WTC11 (cell line): ENCODE results near the gene C1QTNF8. TPM values are rescaled to one million over a fixed set of nuclear protein-coding genes. Genes with fewer than 3 reads are reported as not detected.

Experiments
- ATAC-seq: fragments of 200-7000 bp; cut with Tn5 transposase; 2 replicates; pipeline ENCODE4 v1.10.0; 2021; ENCODE audit warnings: mild to moderate bottlenecking, moderate library complexity
- CTCF ChIA-PET: fragments of 300-600 bp; sonication (Branson Sonifier 250); formaldehyde crosslinking; loops from one replicate; lab custom pipeline; 2021; ENCODE audit warnings: antibody characterized with exemption; lab: Charles Lee
- POLR2A ChIA-PET: fragments of 350-600 bp; sonication (Branson Sonifier 250); formaldehyde crosslinking; loops from one replicate; lab custom pipeline; 2021; ENCODE audit warnings: antibody characterized with exemption; lab: Charles Lee
- DNase-seq: peaks from one replicate; pipeline ENCODE4 v3.0.0; 2021; ENCODE audit warnings: low spot score
- H3K27ac Mint-ChIP-seq: 2 replicates; pipeline ENCODE4 v1.8.0; 2021; ENCODE audit warnings: mixed read lengths
- H3K27me3 Mint-ChIP-seq: 2 replicates; pipeline ENCODE4 v1.8.0; 2021; ENCODE audit warnings: low read depth, mild to moderate bottlenecking, moderate library complexity, mixed read lengths
- H3K36me3 Mint-ChIP-seq: 2 replicates; pipeline ENCODE4 v1.8.0; 2021; ENCODE audit warnings: mixed read lengths
- H3K4me1 Mint-ChIP-seq: 2 replicates; pipeline ENCODE4 v1.8.0; 2022; ENCODE audit warnings: mixed read lengths
- H3K4me3 Mint-ChIP-seq: 2 replicates; pipeline ENCODE4 v1.8.0; 2021; ENCODE audit warnings: mild to moderate bottlenecking, moderate library complexity, mixed read lengths
- H3K9me3 Mint-ChIP-seq: 2 replicates; pipeline ENCODE4 v1.8.0; 2021; ENCODE audit warnings: mixed read lengths
- AFF4 ChIP-seq: sonication (generic); formaldehyde crosslinking; IDR thresholded peaks from 2 replicates; pipeline ENCODE4 v1.8.1; 2023; ENCODE audit warnings: mild to moderate bottlenecking, missing genetic modification reagents, borderline replicate concordance
- ATF1 ChIP-seq: sonication (generic); formaldehyde crosslinking; IDR thresholded peaks from 2 replicates; pipeline ENCODE4 v1.8.1; 2023; ENCODE audit warnings: mild to moderate bottlenecking, moderate library complexity, missing genetic modification reagents
- CREM ChIP-seq: sonication (generic); formaldehyde crosslinking; IDR thresholded peaks from 2 replicates; pipeline ENCODE4 v1.8.1; 2022; ENCODE audit warnings: mild to moderate bottlenecking, missing genetic modification reagents, moderate library complexity
- CTCF ChIP-seq: fragments of 200-600 bp; IDR thresholded peaks from 2 replicates; pipeline ENCODE4 v1.8.0; 2022; ENCODE audit warnings: antibody characterized with exemption
- FOXK1 ChIP-seq: sonication (generic); formaldehyde crosslinking; IDR thresholded peaks from 2 replicates; pipeline ENCODE4 v1.8.0; 2022; ENCODE audit warnings: mild to moderate bottlenecking, moderate library complexity, missing genetic modification reagents
- HMGA2 ChIP-seq: fragments of 250-450 bp; sonication (Bioruptor Pico); IDR thresholded peaks from 2 replicates; pipeline ENCODE4 v1.4.0; 2021; ENCODE audit warnings: mild to moderate bottlenecking, moderate library complexity
- JAZF1 ChIP-seq: fragments of 250-450 bp; sonication (Bioruptor Pico); IDR thresholded peaks from 2 replicates; pipeline ENCODE4 v1.9.0; 2021; ENCODE audit warnings: moderate library complexity, mild to moderate bottlenecking, inconsistent platforms
- MLX ChIP-seq: sonication (generic); formaldehyde crosslinking; IDR thresholded peaks from 2 replicates; pipeline ENCODE4 v1.8.1; 2023; ENCODE audit warnings: mild to moderate bottlenecking, missing genetic modification reagents, moderate library complexity
- NR2C2 ChIP-seq: sonication (generic); formaldehyde crosslinking; IDR thresholded peaks from 2 replicates; pipeline ENCODE4 v1.8.0; 2022; ENCODE audit warnings: mild to moderate bottlenecking, missing genetic modification reagents
- TCF7 ChIP-seq: sonication (generic); formaldehyde crosslinking; IDR thresholded peaks from 2 replicates; pipeline ENCODE4 v1.8.0; 2022; ENCODE audit warnings: mild to moderate bottlenecking, low read depth, missing genetic modification reagents, moderate library complexity
- TP53 ChIP-seq: sonication (generic); formaldehyde crosslinking; IDR thresholded peaks from 2 replicates; pipeline ENCODE4 v1.8.1; 2023; ENCODE audit warnings: mild to moderate bottlenecking, missing genetic modification reagents
- ZNF219 ChIP-seq: sonication (generic); formaldehyde crosslinking; IDR thresholded peaks from 2 replicates; pipeline ENCODE4 v1.8.0; 2023; ENCODE audit warnings: missing genetic modification reagents, mild to moderate bottlenecking, borderline replicate concordance
- ZNF425 ChIP-seq: fragments of 250-450 bp; sonication (Bioruptor Pico); conservative IDR thresholded peaks from 2 replicates; pipeline ENCODE4 v1.9.0; 2021; ENCODE audit warnings: mild to moderate bottlenecking
- total RNA-seq: library from RNA; stranded (reverse); gene quantifications from 3 replicates; pipeline ENCODE4 v1.2.3, GENCODE V29; 2021
- TF ChIP-seq, protein P1 (sequence below): sonication (generic); formaldehyde crosslinking; IDR thresholded peaks from 2 replicates; pipeline ENCODE4 v1.8.1; 2023; ENCODE audit warnings: mild to moderate bottlenecking, moderate library complexity, missing genetic modification reagents
- TF ChIP-seq, protein P2 (sequence below): sonication (generic); formaldehyde crosslinking; IDR thresholded peaks from 2 replicates; pipeline ENCODE4 v1.8.1; 2022; ENCODE audit warnings: mild to moderate bottlenecking, missing genetic modification reagents, moderate library complexity, borderline replicate concordance
- TF ChIP-seq, protein P3 (sequence below): sonication (generic); formaldehyde crosslinking; IDR thresholded peaks from 2 replicates; pipeline ENCODE4 v1.8.1; 2022; ENCODE audit warnings: low read depth, missing genetic modification reagents, borderline replicate concordance

The C1QTNF8 gene
- total RNA-seq, 1 experiment from 2014 or later, result 0.13 TPM

DNA sequence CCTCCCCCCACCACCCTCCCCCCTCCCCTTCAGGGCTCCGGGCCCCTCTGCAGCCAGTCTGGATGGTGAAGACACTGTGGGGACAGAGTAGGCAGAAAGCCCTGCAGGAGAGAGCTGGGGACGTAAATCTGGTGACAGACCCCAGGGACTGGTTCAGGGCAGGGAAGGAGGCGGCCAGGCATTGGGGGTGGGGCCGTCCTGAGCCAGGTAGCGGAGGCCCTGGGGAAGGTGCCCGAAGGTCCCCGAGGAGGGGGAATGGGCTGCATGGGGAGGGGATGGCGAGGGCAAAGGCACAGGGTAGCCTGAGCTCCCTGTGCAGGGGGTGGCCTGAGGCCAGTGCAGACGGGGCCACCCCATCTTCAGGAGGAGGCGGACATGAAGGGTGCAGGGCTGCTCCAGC, 30.5 kb upstream of the C1QTNF8 start:
- Mint-ChIP-seq H3K36me3 (no peaks in the 10 kb centered on the region), H3K9me3 (no peaks in the 10 kb centered on the region), H3K4me3 (no peak overlapping the region), H3K27me3 (no peaks in the 10 kb centered on the region), H3K27ac (no peak overlapping the region), H3K4me1 (no peaks in the 10 kb centered on the region)
- TF ChIP-seq, protein P1, sequence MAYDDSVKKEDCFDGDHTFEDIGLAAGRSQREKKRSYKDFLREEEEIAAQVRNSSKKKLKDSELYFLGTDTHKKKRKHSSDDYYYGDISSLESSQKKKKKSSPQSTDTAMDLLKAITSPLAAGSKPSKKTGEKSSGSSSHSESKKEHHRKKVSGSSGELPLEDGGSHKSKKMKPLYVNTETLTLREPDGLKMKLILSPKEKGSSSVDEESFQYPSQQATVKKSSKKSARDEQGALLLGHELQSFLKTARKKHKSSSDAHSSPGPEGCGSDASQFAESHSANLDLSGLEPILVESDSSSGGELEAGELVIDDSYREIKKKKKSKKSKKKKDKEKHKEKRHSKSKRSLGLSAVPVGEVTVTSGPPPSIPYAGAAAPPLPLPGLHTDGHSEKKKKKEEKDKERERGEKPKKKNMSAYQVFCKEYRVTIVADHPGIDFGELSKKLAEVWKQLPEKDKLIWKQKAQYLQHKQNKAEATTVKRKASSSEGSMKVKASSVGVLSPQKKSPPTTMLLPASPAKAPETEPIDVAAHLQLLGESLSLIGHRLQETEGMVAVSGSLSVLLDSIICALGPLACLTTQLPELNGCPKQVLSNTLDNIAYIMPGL (CRISPR knock-in tag), result no peak
- CTCF ChIA-PET, result interaction anchor here (1.0 to 2.5 kb wide), 3 partner anchors 19 to 69 kb away, joined by 3 to 6 read pairs (median 4); no protein-coding TSS in a partner anchor
- DNase-seq, result no peak
- POLR2A ChIA-PET, result no interaction called here
- peak; percentile 47 for ATAC-seq

DNA sequence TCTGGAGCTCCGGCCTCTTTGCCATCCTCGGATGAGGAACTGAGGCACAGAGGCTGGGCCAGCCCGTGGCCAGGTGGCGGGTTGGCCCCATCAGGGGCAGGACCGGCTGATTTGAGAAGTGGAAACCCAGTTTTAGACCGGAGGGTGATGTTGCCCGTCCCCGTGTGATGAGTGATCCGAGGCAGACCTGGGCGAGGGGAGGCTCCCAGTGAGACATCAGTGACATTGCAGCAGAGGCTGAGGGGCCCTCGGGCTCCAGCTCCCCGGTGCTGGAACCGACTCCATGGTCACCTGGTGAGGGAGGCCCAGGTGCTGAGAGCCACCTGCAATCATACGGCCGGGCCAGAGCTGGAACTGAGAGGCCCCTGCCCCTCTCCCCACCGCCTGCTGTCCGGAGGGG, 30.0 kb upstream of the C1QTNF8 start:
- CTCF ChIA-PET, result interaction anchor here (1.0 to 2.5 kb wide), 2 partner anchors 23 to 69 kb away, joined by 4 to 6 read pairs; no protein-coding TSS in a partner anchor
- no peak for ATAC-seq
- no peaks in the 10 kb centered on the region for H3K4me1 Mint-ChIP-seq

GRCh38 chr16:1125471-1125870, 29.4 kb upstream of the C1QTNF8 start:
- ATAC-seq (no peak), DNase-seq (no peak)
- POLR2A ChIA-PET, result no interaction called here

More for the DNA sequence above, 30.0 kb upstream of the C1QTNF8 start:
- H3K36me3 Mint-ChIP-seq, result no peaks in the 10 kb centered on the region
- H3K27me3 Mint-ChIP-seq, result no peaks in the 10 kb centered on the region
- H3K27ac Mint-ChIP-seq, result no peak overlapping the region
- TF ChIP-seq, protein P2, sequence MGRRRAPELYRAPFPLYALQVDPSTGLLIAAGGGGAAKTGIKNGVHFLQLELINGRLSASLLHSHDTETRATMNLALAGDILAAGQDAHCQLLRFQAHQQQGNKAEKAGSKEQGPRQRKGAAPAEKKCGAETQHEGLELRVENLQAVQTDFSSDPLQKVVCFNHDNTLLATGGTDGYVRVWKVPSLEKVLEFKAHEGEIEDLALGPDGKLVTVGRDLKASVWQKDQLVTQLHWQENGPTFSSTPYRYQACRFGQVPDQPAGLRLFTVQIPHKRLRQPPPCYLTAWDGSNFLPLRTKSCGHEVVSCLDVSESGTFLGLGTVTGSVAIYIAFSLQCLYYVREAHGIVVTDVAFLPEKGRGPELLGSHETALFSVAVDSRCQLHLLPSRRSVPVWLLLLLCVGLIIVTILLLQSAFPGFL, result no peak
- no peak for TF ChIP-seq ZNF219 (CRISPR knock-in tag)
- no peak for DNase-seq
- H3K9me3 Mint-ChIP-seq, result no peaks in the 10 kb centered on the region
- POLR2A ChIA-PET, result no interaction called here
- H3K4me3 Mint-ChIP-seq, result no peak overlapping the region

More at GRCh38 chr16:1125471-1125870, 29.4 kb upstream of the C1QTNF8 start:
- Mint-ChIP-seq H3K36me3 (no peaks in the 10 kb centered on the region), H3K9me3 (no peaks in the 10 kb centered on the region), H3K27ac (no peak overlapping the region), H3K4me1 (no peaks in the 10 kb centered on the region), H3K4me3 (no peak overlapping the region)
- CTCF ChIA-PET, result interaction anchor here (1.0 to 2.5 kb wide), 4 partner anchors 14 to 68 kb away, joined by 4 to 8 read pairs (median 5); no protein-coding TSS in a partner anchor
- TF ChIP-seq FOXK1 (no peak), JAZF1 (CRISPR knock-in tag) (no peak), TP53 (CRISPR knock-in tag) (no peak), AFF4 (CRISPR knock-in tag) (no peak), CTCF (no peak), ZNF425 (CRISPR knock-in tag) (no peak), NR2C2 (CRISPR knock-in tag) (no peak), HMGA2 (no peak), CREM (CRISPR knock-in tag) (no peak), TCF7 (CRISPR knock-in tag) (no peak), MLX (no peak), ATF1 (no peak)
- TF ChIP-seq, protein P3, sequence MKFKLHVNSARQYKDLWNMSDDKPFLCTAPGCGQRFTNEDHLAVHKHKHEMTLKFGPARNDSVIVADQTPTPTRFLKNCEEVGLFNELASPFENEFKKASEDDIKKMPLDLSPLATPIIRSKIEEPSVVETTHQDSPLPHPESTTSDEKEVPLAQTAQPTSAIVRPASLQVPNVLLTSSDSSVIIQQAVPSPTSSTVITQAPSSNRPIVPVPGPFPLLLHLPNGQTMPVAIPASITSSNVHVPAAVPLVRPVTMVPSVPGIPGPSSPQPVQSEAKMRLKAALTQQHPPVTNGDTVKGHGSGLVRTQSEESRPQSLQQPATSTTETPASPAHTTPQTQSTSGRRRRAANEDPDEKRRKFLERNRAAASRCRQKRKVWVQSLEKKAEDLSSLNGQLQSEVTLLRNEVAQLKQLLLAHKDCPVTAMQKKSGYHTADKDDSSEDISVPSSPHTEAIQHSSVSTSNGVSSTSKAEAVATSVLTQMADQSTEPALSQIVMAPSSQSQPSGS (CRISPR knock-in tag), result no peak
- TF ChIP-seq, all 79 proteins: peak for 0
- H3K27me3 Mint-ChIP-seq, result no peaks in the 10 kb centered on the region
